Activated CD4-positive, CD25-positive, alpha-beta regulatory T cell (primary cell): Measurements from ENCODE around the gene CTNNA1.
"Not testable (repeated sequence)": the region's sequence is repeated elsewhere in the genome, so short reads cannot be mapped to it uniquely, and the experiment has no call there.

Source experiments
- DNase-seq, 4 experiments: peaks; one replicate each; lab custom pipeline; 2025; lab: John Stamatoyannopoulos, UW

CTNNA1 gene

DNA sequence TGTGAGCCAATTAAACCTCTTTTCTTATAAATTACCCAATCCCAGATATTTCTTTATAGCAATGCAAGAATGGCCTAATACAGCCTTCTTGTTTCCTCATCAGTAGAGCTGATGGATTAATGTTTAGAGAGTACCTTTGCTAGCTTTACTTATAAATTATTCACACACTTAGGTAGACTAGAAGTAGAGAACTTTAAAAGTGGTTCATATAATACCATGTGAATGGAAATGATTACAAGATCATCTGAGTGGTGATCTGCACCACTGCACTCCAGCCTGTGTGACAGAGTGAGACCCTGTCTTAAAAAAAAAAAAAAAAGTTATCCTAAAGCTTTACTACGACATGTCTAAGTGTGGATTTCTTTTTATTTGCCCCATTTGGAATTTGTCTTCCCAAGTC lies 145.1 kb downstream of the CTNNA1 start:
- no peak for DNase-seq

DNA sequence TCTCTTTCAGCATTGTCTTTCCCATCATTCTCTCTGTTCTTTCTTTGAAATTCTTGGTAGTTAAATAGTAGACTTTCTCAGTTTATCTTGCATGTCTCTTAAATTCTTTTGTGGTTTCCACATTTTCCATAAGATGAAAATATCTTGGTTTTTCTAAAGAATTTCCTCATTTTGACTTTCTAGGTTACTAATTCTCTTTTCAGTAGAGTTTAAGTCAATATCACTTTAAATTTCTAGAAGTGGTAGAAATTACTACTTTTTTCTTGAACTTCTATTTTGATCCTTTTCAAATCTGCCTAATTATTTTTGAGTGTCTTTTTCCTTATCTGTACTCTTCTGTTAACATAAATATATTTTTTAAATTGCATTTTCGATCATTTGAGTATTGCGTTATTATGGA lies 145.5 kb downstream of the CTNNA1 start:
- no peak for DNase-seq

DNA sequence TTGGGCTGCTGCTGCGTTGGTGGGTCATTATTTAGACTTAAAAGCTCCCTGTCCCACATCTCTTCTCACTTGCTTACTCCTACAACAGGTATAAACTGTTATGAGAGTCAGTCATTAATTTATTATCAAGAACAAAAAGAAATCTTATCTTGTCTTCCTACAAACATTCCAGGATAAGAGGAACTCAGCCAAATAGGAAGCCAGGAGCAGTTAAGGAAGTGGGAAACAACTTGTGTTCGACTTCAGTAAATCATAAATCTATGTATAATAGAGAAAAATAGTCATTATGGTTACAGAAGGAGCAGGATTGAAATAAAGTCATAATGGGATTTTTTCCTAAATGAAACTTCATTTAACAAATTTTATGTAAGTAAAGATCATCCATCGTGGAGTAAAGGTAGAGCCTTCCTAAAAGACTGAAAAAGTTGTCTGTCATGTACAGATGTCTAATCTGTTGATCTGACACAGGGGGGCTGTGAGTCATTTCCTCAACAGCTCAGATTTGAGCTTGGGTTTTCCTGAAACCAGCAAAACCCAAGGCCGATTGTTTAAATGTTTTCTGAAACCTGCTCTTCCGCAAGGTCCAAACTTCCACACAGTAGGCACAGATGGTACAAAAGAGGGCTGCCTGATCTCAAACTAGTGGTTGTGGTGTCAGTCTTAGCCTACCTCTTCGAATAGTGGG lies 147.2 kb downstream of the CTNNA1 start:
- DNase-seq, result no peak

DNA sequence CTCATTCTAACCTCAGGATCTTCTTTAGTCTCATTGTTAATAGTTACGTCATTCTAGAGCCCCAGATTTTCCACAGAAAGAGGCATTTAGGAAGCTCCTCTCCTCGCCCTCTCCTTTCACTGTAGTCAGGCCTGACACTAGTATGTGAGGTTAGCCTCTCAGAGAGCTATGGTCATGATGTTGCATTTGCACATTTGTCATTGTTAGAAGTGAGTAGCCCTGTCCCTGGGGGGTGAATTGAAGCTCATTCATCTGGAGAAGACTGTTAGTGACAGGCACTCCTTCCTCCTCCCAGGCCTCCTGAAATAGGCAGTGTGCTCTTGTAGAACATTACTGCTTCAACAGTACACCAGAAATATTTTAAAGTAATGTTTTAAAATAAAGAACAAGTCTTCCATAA lies 148.5 kb downstream of the CTNNA1 start:
- no peak for DNase-seq

DNA sequence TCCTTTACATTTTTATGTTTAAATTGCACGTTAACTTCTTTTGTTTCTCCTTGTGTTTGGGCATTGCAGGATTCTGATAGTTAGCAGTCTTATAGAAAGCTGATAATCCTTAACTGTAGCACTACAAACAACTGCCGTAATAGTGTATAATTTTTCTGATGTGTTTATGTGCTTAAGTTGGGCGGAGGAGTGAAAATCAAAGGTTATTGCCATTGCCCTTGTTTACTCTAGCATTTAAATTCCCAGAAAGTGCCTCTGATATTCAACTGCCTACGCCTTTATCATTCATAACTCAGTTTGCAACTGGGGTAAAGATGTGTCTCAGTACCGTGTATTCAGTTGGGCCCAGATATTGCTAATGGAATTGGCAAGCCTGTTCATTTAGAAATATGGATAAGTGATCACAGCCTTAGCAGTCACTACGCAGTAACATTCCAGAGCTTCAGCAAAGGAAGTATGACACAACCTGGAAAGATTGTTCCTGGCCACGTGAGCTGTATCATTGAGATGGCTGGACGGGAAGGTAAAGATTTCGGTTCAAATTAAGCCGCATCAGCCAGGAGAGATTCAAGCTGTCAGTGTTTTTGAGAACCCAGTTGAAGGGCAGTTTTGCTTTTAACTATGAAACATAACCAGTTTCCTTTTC lies 150.0 kb downstream of the CTNNA1 start:
- no peak for DNase-seq

DNA sequence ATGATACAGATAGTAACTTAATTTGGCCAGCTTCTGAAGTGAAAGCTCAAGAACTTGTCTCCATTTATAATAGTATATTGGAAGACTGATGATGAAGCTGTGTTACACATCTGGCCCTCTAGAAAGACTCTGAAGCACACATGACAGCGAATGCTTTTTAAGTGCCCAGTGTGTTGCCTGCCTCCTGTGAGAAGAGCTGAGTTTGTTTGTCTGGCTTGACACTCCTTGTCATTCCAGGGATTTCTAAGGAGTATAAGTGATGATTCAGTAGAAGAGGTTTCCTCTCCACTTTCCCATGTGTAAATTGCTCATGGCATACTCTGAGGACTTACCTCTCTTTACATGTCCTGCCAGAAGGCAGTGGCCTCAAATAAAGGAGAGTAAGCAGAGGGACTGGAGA lies 152.3 kb downstream of the CTNNA1 start:
- no peak for DNase-seq

DNA sequence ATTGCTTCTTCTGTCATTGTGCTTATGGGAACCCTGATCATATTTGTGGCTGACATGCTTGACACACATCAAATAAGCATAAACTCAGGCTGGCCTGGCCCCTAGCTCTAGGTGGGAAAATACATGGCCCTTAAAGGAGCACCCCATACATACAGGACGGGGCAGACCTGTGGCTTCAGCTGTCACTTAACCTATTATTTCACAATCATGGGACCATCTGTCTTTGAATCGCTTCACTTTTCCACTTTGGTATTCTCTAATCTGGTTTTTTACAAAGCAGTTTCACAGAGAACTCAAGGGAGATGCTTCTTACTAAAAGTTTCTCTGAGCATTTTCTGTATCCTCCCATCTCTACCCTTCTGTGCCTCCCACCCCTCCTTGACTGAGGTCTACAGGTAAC lies 156.5 kb downstream of the CTNNA1 start:
- no peak for DNase-seq

DNA sequence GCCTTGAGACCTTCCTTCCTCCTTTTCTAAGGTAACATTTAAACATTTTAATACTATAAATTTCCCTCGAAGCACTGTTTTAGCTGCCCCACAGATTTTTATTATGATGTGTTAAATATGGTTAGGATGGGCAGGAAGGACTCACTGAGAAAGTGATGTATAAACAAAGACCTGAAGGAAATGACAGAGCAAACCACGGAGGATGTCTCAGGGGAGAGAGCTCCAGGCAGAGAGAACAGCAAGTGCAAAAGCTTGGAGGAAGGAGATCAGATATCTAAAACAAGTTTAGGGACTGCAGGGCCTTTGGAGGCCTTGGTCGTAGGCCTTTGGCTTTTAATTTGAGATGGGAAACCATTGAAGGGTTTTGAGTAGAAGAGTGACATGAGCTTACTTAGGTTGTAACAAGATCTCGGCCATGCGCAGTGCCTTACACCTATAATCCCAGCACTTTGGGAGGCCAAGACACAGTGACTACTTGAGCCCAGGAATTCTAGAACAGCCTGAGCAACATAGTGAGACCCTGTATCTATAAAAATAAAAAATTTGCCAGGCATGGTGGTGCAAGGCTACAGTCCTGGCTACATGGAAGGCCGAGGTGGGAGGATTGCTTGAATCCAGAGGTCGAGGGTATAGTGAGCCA lies 157.4 kb downstream of the CTNNA1 start:
- no peak for DNase-seq

DNA sequence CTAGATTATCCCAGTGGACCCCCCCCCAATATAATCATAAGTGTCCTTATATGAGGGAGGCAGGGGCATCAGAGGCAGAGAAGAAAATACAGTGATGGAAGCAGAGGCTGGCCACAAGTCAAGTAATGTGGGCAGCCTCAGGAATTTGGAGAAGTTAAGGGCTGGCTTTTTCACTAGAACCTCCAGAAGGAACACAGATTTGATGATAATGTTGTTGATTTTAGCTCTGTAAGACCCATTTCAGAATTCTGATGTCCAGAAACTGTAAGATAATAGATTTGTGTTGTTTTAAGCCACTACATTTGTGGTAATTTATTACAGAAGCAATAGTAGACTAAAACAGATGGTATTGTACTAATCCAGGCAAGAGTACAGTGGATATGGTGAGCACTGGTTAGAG lies 158.2 kb downstream of the CTNNA1 start:
- DNase-seq, result no peak

DNA sequence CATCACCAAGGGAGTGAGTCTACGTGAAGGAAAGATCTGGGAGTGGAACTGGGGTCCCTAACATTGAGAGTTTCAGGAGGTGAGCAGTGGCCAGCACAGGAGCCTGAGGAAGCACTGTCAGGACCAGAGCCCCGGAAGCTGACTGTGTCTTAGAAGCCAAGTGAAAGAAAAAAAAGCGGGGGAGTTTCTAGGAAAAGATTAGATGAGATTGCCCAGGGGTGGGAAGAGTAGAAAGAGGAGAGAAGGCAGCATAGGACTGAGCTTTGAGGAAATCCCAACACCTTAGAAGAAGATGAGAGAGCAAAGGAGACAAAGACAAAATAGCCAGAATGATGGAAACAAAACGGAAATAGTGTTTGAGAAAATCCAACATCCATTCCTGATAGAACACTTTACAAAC lies 158.9 kb downstream of the CTNNA1 start:
- DNase-seq, result no peak

DNA sequence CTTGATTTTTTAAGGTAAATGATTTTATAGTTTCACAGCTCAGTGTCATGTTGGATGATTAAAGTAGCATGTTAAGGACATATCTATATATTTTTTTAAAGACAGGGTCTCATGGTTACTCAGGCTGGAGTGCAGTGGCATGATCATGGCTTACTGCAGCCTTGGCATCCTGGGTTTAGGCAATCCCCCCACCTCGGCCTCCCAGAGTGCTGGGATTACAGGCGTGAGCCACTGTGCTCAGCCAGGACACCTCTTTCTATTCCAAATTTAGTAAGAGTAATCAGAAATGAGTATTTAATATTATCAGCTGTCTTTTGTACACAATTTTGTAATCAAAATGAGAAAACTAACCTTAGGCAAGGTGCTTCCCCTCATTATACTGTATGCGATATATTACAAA lies 160.5 kb downstream of the CTNNA1 start:
- DNase-seq, result no peak

DNA sequence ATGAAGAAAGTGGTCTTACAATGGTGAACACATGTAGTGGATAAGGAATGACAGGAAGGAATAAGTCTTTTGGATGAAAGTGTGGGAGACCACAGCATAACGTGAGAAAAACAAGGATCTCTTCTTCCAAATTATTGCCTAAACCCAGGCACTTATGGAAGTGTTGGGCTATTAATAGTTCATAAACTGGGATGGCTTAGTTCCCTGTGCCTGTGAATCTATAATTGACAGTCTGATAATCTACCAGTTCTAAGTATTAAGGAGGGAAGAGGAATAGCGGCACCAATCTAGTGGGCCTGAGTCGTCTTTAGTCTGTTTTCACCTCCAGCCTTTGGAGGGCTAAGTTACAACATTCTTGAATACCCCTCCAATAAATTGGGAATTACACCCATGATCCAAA lies 161.1 kb downstream of the CTNNA1 start:
- DNase-seq, result no peak

DNA sequence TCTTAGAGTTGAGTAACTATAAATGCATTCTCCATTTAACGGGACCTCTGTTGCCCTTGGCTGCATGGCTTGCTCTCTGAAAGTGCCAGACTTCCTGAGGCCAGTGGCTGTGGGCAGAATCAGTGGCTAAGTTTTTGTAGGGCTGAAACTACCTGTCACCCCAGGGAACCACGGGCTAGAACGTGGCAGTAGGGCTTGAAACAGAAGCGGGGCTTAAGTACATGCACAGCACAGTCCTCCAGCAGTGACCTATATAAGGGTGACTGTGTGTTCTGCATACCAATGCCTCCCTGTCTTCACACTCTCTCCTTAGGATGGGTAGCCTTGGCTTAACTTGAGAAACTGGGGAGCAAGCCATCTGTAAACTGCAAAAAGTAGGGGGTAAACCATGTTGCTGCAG lies 165.5 kb downstream of the CTNNA1 start:
- DNase-seq, result no peak

DNA sequence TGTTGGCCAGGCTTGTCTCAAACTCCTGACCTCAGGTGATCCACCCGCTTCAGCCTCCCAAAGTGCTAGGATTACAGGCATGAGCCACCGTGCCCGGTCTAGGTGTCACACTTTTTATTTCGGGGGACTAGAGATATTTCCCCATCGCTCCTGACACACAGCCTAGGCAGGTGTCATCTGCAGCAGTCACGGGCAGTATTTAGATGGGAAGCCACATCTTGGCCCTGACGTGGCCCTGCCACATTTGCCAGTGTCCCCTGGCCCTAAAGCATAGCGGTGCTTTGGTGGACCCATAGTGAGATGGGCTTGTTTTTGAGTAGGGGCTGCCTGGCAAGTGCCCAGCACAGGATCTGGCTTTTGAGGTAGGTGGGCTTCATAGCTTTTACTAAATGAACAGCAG lies 167.0 kb downstream of the CTNNA1 start:
- no peak for DNase-seq

DNA sequence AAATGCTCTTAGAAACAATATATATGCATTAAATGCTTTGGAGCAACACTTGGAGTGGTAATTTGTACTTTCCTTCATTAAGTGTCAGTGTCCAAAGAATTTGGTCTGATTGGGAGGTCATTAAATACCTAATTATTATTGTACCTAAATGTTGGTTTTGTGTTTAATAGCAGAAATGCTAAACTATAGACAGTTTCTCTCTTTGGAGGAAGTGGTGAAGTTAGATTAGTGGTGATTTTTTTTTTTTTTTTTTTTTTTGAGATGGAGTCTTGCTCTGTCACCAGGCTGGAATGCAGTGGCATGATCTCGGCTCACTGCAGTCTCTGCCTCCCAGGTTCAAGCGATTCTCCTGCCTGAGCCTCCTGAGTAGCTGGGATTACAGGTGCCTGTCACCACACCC lies 168.1 kb downstream of the CTNNA1 start:
- DNase-seq, result not testable (repeated sequence)

DNA sequence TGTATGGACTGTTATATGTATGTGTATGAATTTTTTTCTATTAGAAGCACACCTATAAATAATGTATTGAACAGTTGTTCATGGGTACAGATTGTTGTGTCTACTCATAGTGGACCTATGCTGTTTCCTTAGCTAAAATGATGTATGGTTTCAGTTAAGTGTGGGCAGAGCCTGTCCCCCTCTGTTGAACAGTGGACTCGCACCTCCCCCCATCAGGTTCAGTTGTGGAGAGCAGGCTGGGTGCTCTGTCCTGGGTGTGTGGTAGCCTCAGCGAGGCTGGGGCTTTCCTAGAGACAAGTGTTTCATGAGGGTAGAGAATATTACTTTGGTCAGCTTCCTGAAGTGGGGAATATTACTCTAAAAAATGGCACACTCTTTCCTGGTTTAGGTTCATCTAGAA lies 169.3 kb downstream of the CTNNA1 start:
- no peak for DNase-seq

DNA sequence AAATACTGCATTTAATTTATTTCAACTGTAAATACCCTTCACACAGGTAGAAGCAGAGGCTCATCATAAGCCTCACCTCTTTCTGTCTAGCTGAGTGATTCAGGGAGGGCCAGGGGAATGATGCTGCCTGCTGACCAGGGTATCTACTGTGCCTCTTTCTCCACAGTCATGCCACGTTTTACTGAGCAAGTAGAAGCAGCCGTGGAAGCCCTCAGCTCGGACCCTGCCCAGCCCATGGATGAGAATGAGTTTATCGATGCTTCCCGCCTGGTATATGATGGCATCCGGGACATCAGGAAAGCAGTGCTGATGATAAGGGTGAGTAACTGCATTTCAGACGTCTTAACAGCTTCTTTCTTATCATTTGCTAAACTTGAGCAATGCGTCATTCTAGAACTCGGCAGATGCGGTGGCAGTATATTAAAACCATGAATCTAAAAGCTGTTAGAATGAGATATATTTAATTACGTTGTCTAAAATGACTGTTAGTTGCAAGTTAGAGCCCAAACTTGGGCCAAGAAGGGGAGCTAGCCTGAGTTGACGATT lies 171.9 kb downstream of the CTNNA1 start:
- DNase-seq, result no peak

DNA sequence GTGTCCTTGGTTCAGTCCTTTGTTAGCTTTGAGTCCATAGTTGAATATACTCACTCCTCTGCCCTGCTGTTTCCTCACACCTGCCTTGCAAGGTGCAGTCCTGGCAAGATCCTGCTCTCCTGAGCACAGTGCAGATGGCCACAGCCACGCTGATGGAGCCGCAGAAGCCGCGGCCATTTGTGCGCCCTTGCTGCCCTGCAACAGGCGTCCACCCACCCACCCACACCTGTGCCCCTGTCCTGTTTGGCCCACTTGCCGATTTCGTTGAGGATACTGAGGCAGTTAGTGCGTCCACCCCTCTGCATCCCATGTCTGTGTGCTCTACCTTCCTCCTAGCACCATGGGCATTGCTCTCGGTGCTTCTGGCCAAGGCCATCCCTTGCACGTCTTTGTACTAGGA lies 173.0 kb downstream of the CTNNA1 start:
- no peak for DNase-seq

DNA sequence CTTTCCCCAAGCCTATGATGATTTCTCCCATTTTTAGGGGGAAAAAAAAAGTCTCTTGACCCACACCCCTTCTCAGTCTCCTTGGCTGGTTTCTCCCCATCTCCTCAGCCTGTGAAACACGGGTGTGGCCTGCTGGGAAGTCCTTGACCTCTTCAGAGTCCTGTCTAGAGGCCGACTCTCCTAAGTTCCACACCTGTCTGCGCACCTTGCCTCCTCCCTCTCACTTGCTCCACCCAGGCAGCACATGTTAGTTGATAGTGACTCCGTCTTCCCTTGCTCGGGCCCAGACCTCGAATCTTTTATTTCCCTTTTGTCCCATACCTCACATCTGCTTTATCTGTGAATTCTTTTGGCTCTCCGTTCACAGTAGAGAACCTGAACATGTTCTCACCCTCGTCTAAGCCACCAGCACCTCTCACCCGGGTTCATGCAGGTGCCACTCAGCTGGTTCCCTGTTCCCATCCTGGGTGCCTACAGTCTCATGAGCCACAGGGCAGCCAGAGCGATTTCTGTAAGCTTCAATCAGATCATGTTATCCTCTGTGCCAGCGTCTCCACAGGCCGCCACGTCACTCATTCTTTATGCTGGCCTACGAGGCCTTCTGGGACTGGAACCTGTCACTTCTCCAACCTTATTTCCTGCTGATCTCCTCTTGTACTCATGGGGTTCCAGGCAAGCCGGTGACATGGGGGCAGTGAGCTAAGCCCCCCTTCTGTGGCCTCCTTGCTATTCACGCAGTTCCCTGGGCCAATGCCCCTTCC lies 173.6 kb downstream of the CTNNA1 start:
- DNase-seq, result no peak

DNA sequence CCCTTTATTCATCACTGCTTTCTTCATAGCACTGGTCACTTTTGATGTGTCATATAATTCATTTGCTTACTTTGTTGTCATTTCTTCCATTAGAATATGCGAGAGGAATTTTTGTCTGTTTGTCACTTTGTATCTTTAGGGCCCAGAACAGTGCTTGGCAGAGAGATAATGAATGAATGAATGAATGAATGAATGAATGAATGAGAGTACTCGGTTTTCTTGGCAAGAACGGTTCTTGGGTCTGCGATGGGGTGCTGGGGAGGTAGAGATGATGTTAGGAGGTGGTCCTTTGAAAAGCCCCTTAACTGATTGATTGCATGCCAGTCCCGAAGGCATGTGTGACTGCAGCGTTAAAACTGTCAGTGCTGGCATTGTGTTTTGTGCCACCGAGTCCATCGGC lies 174.3 kb downstream of the CTNNA1 start:
- DNase-seq, result no peak

DNA sequence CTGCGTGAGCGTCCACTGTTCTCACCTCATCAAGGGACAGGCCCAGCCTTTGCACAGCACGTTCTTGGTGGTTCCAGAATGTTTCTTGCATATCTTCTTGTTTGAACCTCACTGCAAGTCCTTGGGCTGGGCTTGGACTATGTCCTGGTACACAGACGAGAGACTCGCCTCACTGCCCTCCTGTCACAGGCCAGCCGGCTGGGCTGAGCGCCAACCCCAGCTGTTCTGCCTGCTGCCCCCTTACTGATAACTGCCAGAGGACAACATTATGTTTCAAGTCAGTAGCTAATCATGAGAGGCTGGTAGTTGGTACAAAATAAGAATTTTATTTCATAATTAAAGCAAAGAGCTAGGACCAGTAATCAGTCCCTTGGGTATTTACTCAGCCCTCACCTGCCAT lies 174.8 kb downstream of the CTNNA1 start:
- no peak for DNase-seq

DNA sequence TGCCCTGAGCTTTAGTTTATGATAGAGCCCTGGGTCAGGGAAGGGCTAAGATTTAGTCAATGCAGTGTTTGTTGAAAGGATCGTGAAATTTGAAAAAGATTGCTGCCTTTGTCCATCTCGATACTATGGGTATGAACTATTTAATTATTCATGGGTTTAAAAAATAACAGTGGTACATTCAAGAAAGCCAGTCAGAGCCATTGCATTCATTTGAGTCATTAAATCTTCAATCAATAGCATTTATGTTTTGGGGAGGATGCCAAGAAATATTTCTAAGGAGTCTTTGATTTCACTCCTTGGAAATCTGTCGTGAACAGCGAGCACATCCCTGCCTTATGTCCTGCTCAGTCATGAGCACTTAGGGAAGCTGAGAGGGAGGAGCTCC lies 176.3 kb downstream of the CTNNA1 start:
- no peak for DNase-seq
